ENCODE measurements around the gene LCLAT1.

Gene LCLAT1

DNA sequence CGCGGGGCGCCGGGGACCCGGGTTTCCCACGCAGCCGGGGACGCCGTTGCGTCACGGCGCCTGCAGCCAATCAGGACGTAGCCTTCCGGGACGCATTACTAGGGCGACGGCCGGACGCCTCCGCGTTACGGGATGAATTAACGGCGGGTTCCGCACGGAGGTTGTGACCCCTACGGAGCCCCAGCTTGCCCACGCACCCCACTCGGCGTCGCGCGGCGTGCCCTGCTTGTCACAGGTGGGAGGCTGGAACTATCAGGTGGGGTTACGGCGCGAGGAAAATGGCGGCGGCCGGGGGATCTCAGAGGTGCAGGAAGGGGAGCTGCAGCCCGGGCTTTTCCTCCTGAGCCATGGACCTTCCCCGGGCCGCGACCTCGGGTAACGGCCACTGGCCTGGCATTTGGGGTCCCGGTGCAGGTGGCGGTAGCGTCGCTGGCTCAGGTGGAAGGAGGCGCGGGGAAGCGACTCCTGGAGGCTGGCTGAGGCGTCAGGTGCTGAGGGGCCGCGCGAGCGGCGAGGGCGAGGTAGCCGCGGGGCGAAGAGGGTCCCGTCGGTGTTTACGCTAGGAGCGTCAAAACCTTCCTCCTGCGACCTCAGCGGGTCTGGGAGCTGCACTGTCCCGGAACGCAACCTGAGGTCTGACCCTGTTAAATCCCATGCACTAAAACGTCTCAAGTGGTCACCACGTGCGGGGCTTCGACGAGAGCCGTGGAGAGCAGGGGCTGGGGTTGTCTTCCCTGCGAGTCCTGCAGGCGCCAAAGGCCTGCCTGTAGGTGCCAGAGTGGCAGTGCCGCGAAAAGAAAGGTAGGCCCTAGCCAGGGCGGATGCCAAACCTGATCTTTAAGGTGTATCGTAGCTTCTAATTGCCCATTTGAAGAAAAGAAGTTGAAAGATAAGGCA lies at the start of gene LCLAT1:
LCLAT1 (plus strand) TSS at position 98 of the 897 bp plus-strand sequence. CDS start 78,345 bp downstream, outside the sequence.
- ChIA-PET CTCF (interaction anchor here (0.7 to 1.7 kb wide), 6 partner anchors 12 to 282 kb away, joined by 3 to 8 read pairs (median 6); no protein-coding TSS in a partner anchor), POLR2A (interaction anchor here (0.7 to 1.9 kb wide), 5 partner anchors 15 to 218 kb away, joined by 3 to 5 read pairs (median 4); partner anchors contain the start of gene LBH)
- peak within 1 kb of the TSS; percentile 95 for H3K4me3 ChIP-seq (ENCODE audit: low read depth, low read length)
- 0 out of 2 replicates have a peak, but pooled peaks cover under 1% of the 10 kb centered on the region for H3K4me1 ChIP-seq (ENCODE audit: control insufficient read depth, insufficient read depth, low read length)
- H3K9me3 ChIP-seq (ENCODE audit: control insufficient read depth, insufficient read depth, low read depth, low read length): no peaks in the 10 kb centered on the region
- H3K27ac ChIP-seq (ENCODE audit: extremely low read depth, low read depth, low read length): peak within 1 kb of the TSS; percentile 25; the same call in 1 of the 2 replicates
- peaks cover 0 to 3% of the 10 kb centered on the region in 2 experiments; a peak in 1 of 3 replicates for H3K36me3 ChIP-seq (ENCODE audit: control insufficient read depth in 2 of 2, insufficient read depth in 1 of 2, low read length in 2 of 2)
- TF ChIP-seq ZNF654 (tag by site-specific recombination; IDR thresholded peaks at IDR 0.05; ENCODE audit: low read depth) (no peak), GLI2 (tag by site-specific recombination; IDR thresholded peaks at IDR 0.05; ENCODE audit: borderline replicate concordance, low read depth) (no peak), ZNF747 (tag by site-specific recombination; IDR thresholded peaks at IDR 0.05) (no peak), SCRT2 (tag by site-specific recombination; IDR thresholded peaks at IDR 0.05) (peak; percentile 61; the same call in 1 of the 2 replicates), OSR2 (tag by site-specific recombination; IDR thresholded peaks at IDR 0.05) (no peak), ZNF350 (tag by site-specific recombination; IDR thresholded peaks at IDR 0.05) (no peak), OVOL3 (tag by site-specific recombination; IDR thresholded peaks at IDR 0.05) (no peak), SP3 (tag by site-specific recombination; IDR thresholded peaks at IDR 0.05) (no peak), ZEB2 (tag by site-specific recombination; IDR thresholded peaks at IDR 0.05) (0 out of 2 replicates have a peak, but pooled peaks have one; percentile 63), ZNF692 (tag by site-specific recombination; IDR thresholded peaks at IDR 0.05) (0 out of 2 replicates have a peak, but pooled peaks have one; percentile 15), ZNF274 (IDR thresholded peaks at IDR 0.05; ENCODE audit: low read length) (no peak), ZNF274 (tag by site-specific recombination; IDR thresholded peaks at IDR 0.05; ENCODE audit: borderline replicate concordance) (no peak), ZNF433 (tag by site-specific recombination; IDR thresholded peaks at IDR 0.05; ENCODE audit: low read depth) (no peak), HOXA7 (CRISPR knock-in tag; IDR thresholded peaks at IDR 0.05; ENCODE audit: borderline replicate concordance) (no peak), ZBTB11 (tag by site-specific recombination; conservative IDR thresholded peaks at IDR 0.05; ENCODE audit: low read depth) (no peak; the same call in 1 of the 2 replicates), PRDM4 (tag by site-specific recombination; IDR thresholded peaks at IDR 0.05) (no peak), ZNF530 (tag by site-specific recombination; IDR thresholded peaks at IDR 0.05; ENCODE audit: low read depth) (no peak), GLIS2 (tag by site-specific recombination; IDR thresholded peaks at IDR 0.05) (peak; percentile 42; the same call in 1 of the 2 replicates), ZNF341 (tag by site-specific recombination; IDR thresholded peaks at IDR 0.05; ENCODE audit: low read depth) (no peak), ZFP37 (tag by site-specific recombination; IDR thresholded peaks at IDR 0.05) (no peak), ZBTB1 (tag by site-specific recombination; IDR thresholded peaks at IDR 0.05) (no peak), ZNF223 (tag by site-specific recombination; IDR thresholded peaks at IDR 0.05) (no peak)
- TF ChIP-seq, protein P1, sequence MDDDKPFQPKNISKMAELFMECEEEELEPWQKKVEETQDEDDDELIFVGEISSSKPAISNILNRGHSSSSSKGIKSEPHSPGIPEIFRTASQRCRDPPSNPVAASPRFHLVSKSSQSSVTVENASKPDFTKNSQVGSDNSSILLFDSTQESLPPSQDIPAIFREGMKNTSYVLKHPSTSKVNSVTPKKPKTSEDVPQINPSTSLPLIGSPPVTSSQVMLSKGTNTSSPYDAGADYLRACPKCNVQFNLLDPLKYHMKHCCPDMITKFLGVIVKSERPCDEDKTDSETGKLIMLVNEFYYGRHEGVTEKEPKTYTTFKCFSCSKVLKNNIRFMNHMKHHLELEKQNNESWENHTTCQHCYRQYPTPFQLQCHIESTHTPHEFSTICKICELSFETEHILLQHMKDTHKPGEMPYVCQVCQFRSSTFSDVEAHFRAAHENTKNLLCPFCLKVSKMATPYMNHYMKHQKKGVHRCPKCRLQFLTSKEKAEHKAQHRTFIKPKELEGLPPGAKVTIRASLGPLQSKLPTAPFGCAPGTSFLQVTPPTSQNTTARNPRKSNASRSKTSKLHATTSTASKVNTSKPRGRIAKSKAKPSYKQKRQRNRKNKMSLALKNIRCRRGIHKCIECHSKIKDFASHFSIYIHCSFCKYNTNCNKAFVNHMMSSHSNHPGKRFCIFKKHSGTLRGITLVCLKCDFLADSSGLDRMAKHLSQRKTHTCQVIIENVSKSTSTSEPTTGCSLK (tag by site-specific recombination; IDR thresholded peaks at IDR 0.05): no peak
- TF ChIP-seq, protein P2, sequence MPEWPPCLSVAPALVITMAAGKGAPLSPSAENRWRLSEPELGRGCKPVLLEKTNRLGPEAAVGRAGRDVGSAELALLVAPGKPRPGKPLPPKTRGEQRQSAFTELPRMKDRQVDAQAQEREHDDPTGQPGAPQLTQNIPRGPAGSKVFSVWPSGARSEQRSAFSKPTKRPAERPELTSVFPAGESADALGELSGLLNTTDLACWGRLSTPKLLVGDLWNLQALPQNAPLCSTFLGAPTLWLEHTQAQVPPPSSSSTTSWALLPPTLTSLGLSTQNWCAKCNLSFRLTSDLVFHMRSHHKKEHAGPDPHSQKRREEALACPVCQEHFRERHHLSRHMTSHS (tag by site-specific recombination; IDR thresholded peaks at IDR 0.05): no peak
- TF ChIP-seq, protein P3, sequence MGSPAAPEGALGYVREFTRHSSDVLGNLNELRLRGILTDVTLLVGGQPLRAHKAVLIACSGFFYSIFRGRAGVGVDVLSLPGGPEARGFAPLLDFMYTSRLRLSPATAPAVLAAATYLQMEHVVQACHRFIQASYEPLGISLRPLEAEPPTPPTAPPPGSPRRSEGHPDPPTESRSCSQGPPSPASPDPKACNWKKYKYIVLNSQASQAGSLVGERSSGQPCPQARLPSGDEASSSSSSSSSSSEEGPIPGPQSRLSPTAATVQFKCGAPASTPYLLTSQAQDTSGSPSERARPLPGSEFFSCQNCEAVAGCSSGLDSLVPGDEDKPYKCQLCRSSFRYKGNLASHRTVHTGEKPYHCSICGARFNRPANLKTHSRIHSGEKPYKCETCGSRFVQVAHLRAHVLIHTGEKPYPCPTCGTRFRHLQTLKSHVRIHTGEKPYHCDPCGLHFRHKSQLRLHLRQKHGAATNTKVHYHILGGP (tag by site-specific recombination; IDR thresholded peaks at IDR 0.05): no peak

All from HEK293 (cell line).